HCT116 (cell line): Measurements from ENCODE around the gene SAG. TPM values are rescaled to one million over a fixed set of nuclear protein-coding genes. Genes with fewer than 3 reads are reported as not detected.

ENCODE experiments used
- ATAC-seq: fragments of 200-7000 bp; cut with Tn5 transposase; 2 replicates; pipeline ENCODE4 v1.9.1; 2020; ENCODE audit warnings: mild to moderate bottlenecking, moderate library complexity
- BruUV-seq: library from RNA; stranded (reverse); fragments of 400-500 nt; replicated peaks from 2 replicates; lab custom pipeline; 2021; lab: Mats Ljungman, UMichigan
- CTCF ChIA-PET: fragments of 300-600 bp; sonication (Branson Sonifier 250); formaldehyde crosslinking; loops from one replicate; lab custom pipeline; 2021; ENCODE audit warnings: antibody characterized with exemption; lab: Charles Lee
- POLR2A ChIA-PET: fragments of 300-600, 350-600 bp; sonication (Branson Sonifier 250); formaldehyde crosslinking; loops from one replicate; lab custom pipeline; 2021; ENCODE audit warnings: antibody characterized with exemption; lab: Charles Lee
- RAD21 ChIA-PET, 2 experiments: fragments of 300-600 bp; sonication (Branson Sonifier 250); formaldehyde crosslinking; loops; one replicate each; lab custom pipeline; 2023; ENCODE audit warnings: low total read pairs in 2 of 2; ENCODE audit not compliant: uncharacterized antibody in 2 of 2, unreplicated experiment in 2 of 2, low non-redundant PET in 1 of 2; lab: Charles Lee
- DNase-seq: peaks from one replicate; pipeline ENCODE4 v3.0.0-alpha.2; 2010; ENCODE audit warnings: low read depth, low spot score
- H2AFZ ChIP-seq: fragments of 200-600 bp; shearing (Covaris generic), sonication (generic); 2 replicates; pipeline ENCODE4 v1.6.1; 2017; ENCODE audit warnings: low read depth, mixed run types, mixed read lengths, antibody characterized with exemption, low read length; ENCODE audit not compliant: poor library complexity, severe bottlenecking
- H3K27ac ChIP-seq: 2 replicates; pipeline ENCODE4 v1.5.1; 2012; ENCODE audit warnings: low read depth, low read length
- H3K27me3 ChIP-seq: fragments of 200-600 bp; sonication (generic); 2 replicates; pipeline ENCODE4 v1.6.1; 2016; ENCODE audit warnings: mixed run types, low read length, mixed read lengths; ENCODE audit not compliant: insufficient read depth
- H3K36me3 ChIP-seq, 2 experiments: fragments of 200-500 bp in 1 of 2; fragments of 200-600 bp in 1 of 2; sonication (Bioruptor generic) in 1 of 2; sonication (generic) in 1 of 2; 2 replicates each; pipeline versions ENCODE4 v1.5.1 to v1.6.1; 2014 to 2016; ENCODE audit warnings: low read length in 2 of 2, inconsistent platforms in 1 of 2, mixed read lengths in 1 of 2, mixed run types in 1 of 2; ENCODE audit not compliant: insufficient read depth in 2 of 2, control insufficient read depth in 1 of 2
- H3K4me1 ChIP-seq, 2 experiments: fragments of 200-600 bp in 1 of 2; sonication (generic) in 1 of 2; 2 replicates each; pipeline versions ENCODE4 v1.5.1 to v1.6.1; 2012 to 2017; ENCODE audit warnings: low read length in 2 of 2, inconsistent platforms in 1 of 2, mild to moderate bottlenecking in 1 of 2, mixed read lengths in 1 of 2, mixed run types in 1 of 2, moderate library complexity in 1 of 2; ENCODE audit not compliant: insufficient read depth in 2 of 2, control insufficient read depth in 1 of 2
- H3K4me2 ChIP-seq: fragments of 200-600 bp; sonication (generic); 2 replicates; pipeline ENCODE4 v1.6.1; 2017; ENCODE audit warnings: mixed run types, low read length, mixed read lengths
- H3K4me3 ChIP-seq, 2 experiments: fragments of 200-600 bp in 1 of 2; sonication (generic) in 1 of 2; replicated peaks in 1 of 2; 2 replicates each; pipeline ENCODE4 v1.5.1; 2011 to 2016; ENCODE audit warnings: low read length in 2 of 2, control low read depth in 1 of 2, low read depth in 1 of 2, mild to moderate bottlenecking in 1 of 2, mixed read lengths in 1 of 2, mixed run types in 1 of 2
- H3K79me2 ChIP-seq: fragments of 200-600 bp; sonication (generic); 2 replicates; pipeline ENCODE4 v1.6.1; 2017; ENCODE audit warnings: mild to moderate bottlenecking, mixed run types, low read length, moderate library complexity, mixed read lengths; ENCODE audit not compliant: insufficient read depth
- H3K9ac ChIP-seq: fragments of 200-600 bp; sonication (generic); 2 replicates; pipeline ENCODE4 v1.6.1; 2016; ENCODE audit warnings: low read length, mixed read lengths
- H3K9me2 ChIP-seq: fragments of 200-600 bp; sonication (generic), shearing (Covaris generic); 2 replicates; pipeline ENCODE4 v1.6.1; 2017; ENCODE audit warnings: mixed run types, mild to moderate bottlenecking, moderate library complexity; ENCODE audit not compliant: insufficient read depth
- H3K9me3 ChIP-seq, 2 experiments: fragments of 200-500 bp in 1 of 2; fragments of 200-600 bp in 1 of 2; sonication (Bioruptor generic) in 1 of 2; sonication (generic) in 1 of 2; 2 replicates each; pipeline ENCODE4 v1.6.1; 2014 to 2017; ENCODE audit warnings: low read length in 2 of 2, mixed read lengths in 2 of 2, inconsistent platforms in 1 of 2, low read depth in 1 of 2, mild to moderate bottlenecking in 1 of 2, mixed run types in 1 of 2, moderate library complexity in 1 of 2; ENCODE audit not compliant: control insufficient read depth in 1 of 2, insufficient read depth in 1 of 2
- H4K20me1 ChIP-seq: fragments of 200-600 bp; sonication (generic), shearing (Covaris generic); 2 replicates; pipeline ENCODE4 v1.6.1; 2017; ENCODE audit warnings: mixed run types, mild to moderate bottlenecking, moderate library complexity; ENCODE audit not compliant: insufficient read depth
- EZH2phosphoT487 ChIP-seq: fragments of 200-600 bp; IDR thresholded peaks from 2 replicates; pipeline ENCODE4 v1.6.1; 2018; ENCODE audit warnings: antibody characterized with exemption, borderline replicate concordance
- MAX ChIP-seq: IDR thresholded peaks from 2 replicates; pipeline ENCODE4 v1.6.1; 2012
- POLR2A ChIP-seq: IDR thresholded peaks from 2 replicates; pipeline ENCODE4 v1.7.0; 2011; ENCODE audit warnings: borderline replicate concordance; ENCODE audit not compliant: insufficient read depth, insufficient read length; ENCODE audit errors: extremely low read depth
- RAD21 ChIP-seq: IDR thresholded peaks from 2 replicates; pipeline ENCODE4 v1.6.1; 2012; ENCODE audit warnings: low read depth, mild to moderate bottlenecking
- SP1 ChIP-seq: IDR thresholded peaks from 2 replicates; pipeline ENCODE4 v1.6.1; 2012; ENCODE audit warnings: low read depth
- TCF7L2 ChIP-seq: IDR thresholded peaks from 2 replicates; pipeline ENCODE4 v1.7.0; 2011; ENCODE audit warnings: borderline replicate concordance, inconsistent platforms; ENCODE audit not compliant: insufficient read depth, insufficient read length; ENCODE audit errors: extremely low read depth
- ZBTB33 ChIP-seq: IDR thresholded peaks from 2 replicates; pipeline ENCODE4 v1.6.1; 2011; ENCODE audit warnings: mild to moderate bottlenecking, low read length, moderate library complexity; ENCODE audit not compliant: insufficient replicate concordance; ENCODE audit errors: extremely low read depth
- intact Hi-C: fragments of 100-400 bp; cut with micrococcal nuclease; formaldehyde crosslinking; loops from 2 replicates; pipeline ENCODE4 v1.10.0; 2022
- total RNA-seq: library from RNA; stranded (reverse); gene quantifications from one replicate; pipeline ENCODE4 v1.2.1, GENCODE V29; 2021; ENCODE audit not compliant: unreplicated experiment

The SAG gene
- total RNA-seq, 1 experiment from 2014 or later: not detected

GRCh38 chr2:233361297-233361696, 53.7 kb downstream of the SAG start:
- no peak overlapping the region for H3K4me2 ChIP-seq
- no TSS peak for BruUV-seq
- intact Hi-C loops: no loop called here
- H3K36me3 ChIP-seq: peaks cover 0 to 4% of the 10 kb centered on the region in 2 experiments; a peak in 1 of 4 replicates
- DNase-seq: no peak
- H3K9me2 ChIP-seq: no peaks in the 10 kb centered on the region
- peaks cover 94% of the 10 kb centered on the region for H3K79me2 ChIP-seq
- CTCF ChIA-PET: no interaction called here
- TF ChIP-seq POLR2A (no peak), RAD21 (no peak), MAX (no peak), EZH2phosphoT487 (no peak), SP1 (no peak), ZBTB33 (no peak)
- no peaks in the 10 kb centered on the region for H3K9me3 ChIP-seq
- H3K27me3 ChIP-seq: no peaks in the 10 kb centered on the region
- H3K27ac ChIP-seq: no peak overlapping the region
- ATAC-seq: no peak
- no peak overlapping the region for H3K9ac ChIP-seq
- POLR2A ChIA-PET: no interaction called here
- H2AFZ ChIP-seq: no peak overlapping the region
- H4K20me1 ChIP-seq: no peaks in the 10 kb centered on the region; the same call in 1 of the 2 replicates
- H3K4me3 ChIP-seq: no peak overlapping the region
- no peaks in the 10 kb centered on the region; a peak in 1 of 4 replicates for H3K4me1 ChIP-seq
- RAD21 ChIA-PET: no interaction called here

GRCh38 chr2:233362742-233363141, 55.1 kb downstream of the SAG start:
- Histone ChIP-seq H2AFZ (no peak overlapping the region), H3K4me2 (no peak overlapping the region), H3K27me3 (no peaks in the 10 kb centered on the region), H3K9me3 (no peaks in the 10 kb centered on the region), H3K9me2 (no peaks in the 10 kb centered on the region), H3K79me2 (peaks cover 80% of the 10 kb centered on the region), H3K4me1 (no peaks in the 10 kb centered on the region), H3K36me3 (peaks cover 0 to 4% of the 10 kb centered on the region in 2 experiments; a peak in 1 of 4 replicates), H3K4me3 (no peak overlapping the region), H3K27ac (no peak overlapping the region), H4K20me1 (no peaks in the 10 kb centered on the region), H3K9ac (no peak overlapping the region)
- DNase-seq (no peak), ATAC-seq (no peak)
- no peak for TF ChIP-seq TCF7L2
- CTCF ChIA-PET: interaction anchor here (1.9 kb wide), 1 partner anchor 9 kb away, joined by 6 read pairs; no protein-coding TSS in a partner anchor
- POLR2A ChIA-PET: no interaction called here
- RAD21 ChIA-PET: no interaction called here
- no TSS peak for BruUV-seq
- intact Hi-C loops: no loop called here
